Measurements from ENCODE around the gene MACROD2. TPM values are rescaled to one million over a fixed set of nuclear protein-coding genes. Genes with fewer than 3 reads are reported as not detected.

Gene MACROD2
- total RNA-seq, 4 donors from 2014 or later, result 1.8 to 4.8 (median 2.9) TPM

GRCh38 chr20:14191559-14191958 lies 196.2 kb downstream of the MACROD2 start:
- Histone ChIP-seq H3K27me3 (no peaks in the 10 kb centered on the region), H3K36me3 (no peaks in the 10 kb centered on the region), H3K4me3 (no peak overlapping the region), H3K4me1 (no peaks in the 10 kb centered on the region), H3K9me3 (no peaks in the 10 kb centered on the region), H3K27ac (no peak overlapping the region)
- intact Hi-C loops (cut with DNase I), result no loop called here
- TF ChIP-seq CTCF (IDR thresholded peaks at IDR 0.05) (no peak), POLR2A (IDR thresholded peaks at IDR 0.05) (no peak)
- no peak for DNase-seq

- no peaks in the 10 kb centered on the region for H3K9me3 ChIP-seq
- TF ChIP-seq CTCF (IDR thresholded peaks at IDR 0.05) (no peak), POLR2A (IDR thresholded peaks at IDR 0.05) (no peak)
- 74 to 92% methylated on average over 4 of the region's 4 CpGs for WGBS, 2 donors
- intact Hi-C loops (cut with DNase I), result no loop called here
- H3K4me3 ChIP-seq, result no peak overlapping the region
- H3K27me3 ChIP-seq, result no peaks in the 10 kb centered on the region
- no peaks in the 10 kb centered on the region for H3K36me3 ChIP-seq
- no peak for DNase-seq
- H3K27ac ChIP-seq, result no peak overlapping the region
- no peaks in the 10 kb centered on the region for H3K4me1 ChIP-seq
Measured at GRCh38 chr20:14193443-14193842, 198.1 kb downstream of the MACROD2 start.

- intact Hi-C loops (cut with DNase I), result no loop called here
Measured at GRCh38 chr20:14193885-14194284, 198.6 kb downstream of the MACROD2 start.

GRCh38 chr20:14197097-14197496 lies 201.8 kb downstream of the MACROD2 start:
- Histone ChIP-seq H3K9me3 (no peaks in the 10 kb centered on the region), H3K4me3 (no peak overlapping the region), H3K27ac (no peak overlapping the region), H3K4me1 (no peaks in the 10 kb centered on the region), H3K36me3 (no peaks in the 10 kb centered on the region), H3K27me3 (no peaks in the 10 kb centered on the region)
- DNase-seq, result no peak
- intact Hi-C loops (cut with DNase I), result no loop called here
- 79% methylated on average over 1 of the region's 1 CpG for WGBS, 2 donors
- no peak for TF ChIP-seq POLR2A (IDR thresholded peaks at IDR 0.05)
- no peak for TF ChIP-seq CTCF (IDR thresholded peaks at IDR 0.05)

More at GRCh38 chr20:14193885-14194284, 198.6 kb downstream of the MACROD2 start:
- TF ChIP-seq POLR2A (IDR thresholded peaks at IDR 0.05), result no peak
- TF ChIP-seq CTCF (IDR thresholded peaks at IDR 0.05), result no peak
- no peaks in the 10 kb centered on the region for H3K27me3 ChIP-seq
- H3K9me3 ChIP-seq, result no peaks in the 10 kb centered on the region
- H3K27ac ChIP-seq, result no peak overlapping the region
- H3K36me3 ChIP-seq, result no peaks in the 10 kb centered on the region
- DNase-seq, result no peak
- 88 to 91% methylated on average over 2 of the region's 2 CpGs for WGBS, 2 donors
- H3K4me1 ChIP-seq, result no peaks in the 10 kb centered on the region
- no peak overlapping the region for H3K4me3 ChIP-seq

GRCh38 chr20:14198416-14198815 lies 203.1 kb downstream of the MACROD2 start:
- Histone ChIP-seq H3K9me3 (no peaks in the 10 kb centered on the region), H3K27me3 (no peaks in the 10 kb centered on the region), H3K4me1 (no peaks in the 10 kb centered on the region), H3K36me3 (no peaks in the 10 kb centered on the region), H3K4me3 (no peak overlapping the region), H3K27ac (no peak overlapping the region)
- WGBS, 2 donors, result 87 to 91% methylated on average over 3 of the region's 3 CpGs
- no peak for DNase-seq
- TF ChIP-seq CTCF (IDR thresholded peaks at IDR 0.05) (no peak), POLR2A (IDR thresholded peaks at IDR 0.05) (no peak)
- intact Hi-C loops (cut with DNase I), result no loop called here
